Panc1 (cell line): Measurements from ENCODE around the gene TRAM2. TPM values are rescaled to one million over a fixed set of nuclear protein-coding genes. Genes with fewer than 3 reads are reported as not detected.

Experiments
- ATAC-seq: fragments of 200-7000 bp; cut with Tn5 transposase; 2 replicates; pipeline ENCODE4 v1.9.1; 2020; ENCODE audit warnings: mild to moderate bottlenecking, moderate library complexity
- BruUV-seq: library from RNA; stranded (reverse); fragments of 400-500 nt; replicated peaks from 2 replicates; lab custom pipeline; 2021; lab: Mats Ljungman, UMichigan
- CTCF ChIA-PET: fragments of 300-600 bp; sonication (Branson Sonifier 250); formaldehyde crosslinking; loops from one replicate; lab custom pipeline; 2022; ENCODE audit warnings: antibody characterized with exemption; lab: Charles Lee
- POLR2A ChIA-PET: fragments of 300-600 bp; sonication (Branson Sonifier 250); formaldehyde crosslinking; loops from one replicate; lab custom pipeline; 2022; ENCODE audit warnings: antibody characterized with exemption; lab: Charles Lee
- DNase-seq: peaks from one replicate; pipeline ENCODE4 v3.0.0-alpha.2; 2010; ENCODE audit warnings: low read depth, low spot score
- H3K27ac ChIP-seq: 2 replicates; pipeline ENCODE4 v1.5.1; 2011; ENCODE audit warnings: mild to moderate bottlenecking, low read length, inconsistent platforms
- H3K27me3 ChIP-seq: fragments of 200-500 bp; sonication (Bioruptor generic); 2 replicates; pipeline ENCODE4 v1.6.0; 2014; ENCODE audit warnings: low read length, inconsistent platforms; ENCODE audit not compliant: control insufficient read depth, insufficient read depth
- H3K36me3 ChIP-seq: fragments of 200-500 bp; sonication (Bioruptor generic); 2 replicates; pipeline ENCODE4 v1.5.1; 2014; ENCODE audit warnings: inconsistent platforms, mild to moderate bottlenecking, low read length, moderate library complexity; ENCODE audit not compliant: control insufficient read depth, insufficient read depth
- H3K4me1 ChIP-seq: 2 replicates; pipeline ENCODE4 v1.5.1; 2011; ENCODE audit warnings: inconsistent platforms, mild to moderate bottlenecking, low read length, moderate library complexity; ENCODE audit not compliant: control insufficient read depth, insufficient read depth
- H3K4me3 ChIP-seq, 2 experiments: 2 replicates each; pipeline ENCODE4 v1.5.1; 2011 to 2012; ENCODE audit warnings: low read depth in 2 of 2, low read length in 2 of 2, mild to moderate bottlenecking in 2 of 2, inconsistent platforms in 1 of 2, moderate library complexity in 1 of 2
- H3K9me3 ChIP-seq: fragments of 200-500 bp; sonication (Bioruptor generic); 2 replicates; pipeline ENCODE4 v1.5.1; 2014; ENCODE audit warnings: low read depth, mild to moderate bottlenecking, inconsistent platforms, low read length, moderate library complexity; ENCODE audit not compliant: control insufficient read depth, insufficient read depth
- CTCF ChIP-seq: fragments of 450-650 bp; IDR thresholded peaks from 2 replicates; pipeline ENCODE4 v1.5.1; 2017; ENCODE audit warnings: mild to moderate bottlenecking
- POLR2AphosphoS5 ChIP-seq: IDR thresholded peaks from 2 replicates; pipeline ENCODE4 v1.6.1; 2012; ENCODE audit warnings: mild to moderate bottlenecking, low read depth, low read length, moderate library complexity
- REST ChIP-seq, 2 experiments: IDR thresholded peaks; 2 replicates each; pipeline ENCODE4 v1.6.1; 2011 to 2012; ENCODE audit warnings: low read depth in 2 of 2, control low read depth in 1 of 2, low read length in 1 of 2, mild to moderate bottlenecking in 1 of 2, moderate library complexity in 1 of 2; ENCODE audit not compliant: insufficient read depth in 1 of 2
- SIN3A ChIP-seq: IDR thresholded peaks from 2 replicates; pipeline ENCODE4 v1.6.1; 2012; ENCODE audit warnings: low read depth, mild to moderate bottlenecking, low read length, moderate library complexity, borderline replicate concordance; ENCODE audit not compliant: insufficient read depth
- TCF7L2 ChIP-seq: IDR thresholded peaks from 2 replicates; pipeline ENCODE4 v1.6.1; 2011; ENCODE audit warnings: mild to moderate bottlenecking, low read depth, low read length, inconsistent platforms
- in situ Hi-C: cut with HindIII; loops from 2 replicates; pipeline ENCODE4 v1.10.0; 2016; ENCODE audit warnings: low sequenced_read_pairs, low pct_unique_long_range_greater_than_20kb
- intact Hi-C: fragments of 100-400 bp; cut with micrococcal nuclease; formaldehyde crosslinking; loops from one replicate; pipeline ENCODE4 v1.10.0; 2022; ENCODE audit not compliant: unreplicated experiment
- total RNA-seq: library from RNA; stranded (reverse); gene quantifications from one replicate; pipeline ENCODE4 v1.2.1, GENCODE V29; 2021; ENCODE audit not compliant: unreplicated experiment

TRAM2 gene
- total RNA-seq, 1 experiment from 2014 or later = 56.7 TPM

GRCh38 chr6:52522151-52522626 is 54.7 kb downstream of the TRAM2 start:
- ChIA-PET CTCF (no interaction called here), POLR2A (interaction anchor here (0.5 kb wide), 1 partner anchor 99 kb away, joined by 3 read pairs; no protein-coding TSS in a partner anchor)
- TF ChIP-seq CTCF (no peak), POLR2AphosphoS5 (peak; percentile 61; the same call in 1 of the 2 replicates)
- Histone ChIP-seq H3K9me3 (no peaks in the 10 kb centered on the region), H3K27me3 (no peaks in the 10 kb centered on the region), H3K36me3 (no peaks in the 10 kb centered on the region), H3K4me1 (peaks cover 58% of the 10 kb centered on the region), H3K27ac (peak overlapping the region; percentile 87), H3K4me3 (peak overlapping the region in 1 of 2 experiments; percentile 24; a peak in 1 of 4 replicates)
- in situ Hi-C loops (no loop called here), intact Hi-C loops (no loop called here)
- ATAC-seq (peak; percentile 69), DNase-seq (no peak)
- BruUV-seq = no TSS peak

GRCh38 chr6:52519618-52520017 is 57.2 kb downstream of the TRAM2 start:
- no peak for DNase-seq
- ChIA-PET CTCF (no interaction called here), POLR2A (no interaction called here)
- peak overlapping the region; percentile 98 for H3K27ac ChIP-seq
- intact Hi-C loops = loop anchor here (5.0 kb wide), 1 partner anchor 58 kb away; the partner anchor contains the start of gene TRAM2
- H3K9me3 ChIP-seq = no peaks in the 10 kb centered on the region
- peaks cover 5% of the 10 kb centered on the region; the same call in 1 of the 2 replicates for H3K36me3 ChIP-seq
- no TSS peak for BruUV-seq
- no peak for TF ChIP-seq SIN3A
- TF ChIP-seq TCF7L2 = no peak
- no peak for TF ChIP-seq POLR2AphosphoS5
- no peak for TF ChIP-seq CTCF
- TF ChIP-seq REST (IDR thresholded peaks at IDR 0.05; ENCODE audit: insufficient read depth in 1 of 2, low read depth in 2 of 2, low read length in 1 of 2) = no peak
- no peak for ATAC-seq
- no peaks in the 10 kb centered on the region for H3K27me3 ChIP-seq
- in situ Hi-C loops = no loop called here
- no peak overlapping the region for H3K4me3 ChIP-seq
- peaks cover 70% of the 10 kb centered on the region for H3K4me1 ChIP-seq
